ENCODE data around the gene MBNL1.
A peak's percentile ranks its signal among the peaks of the same experiment; 100 is the strongest.

The MBNL1 gene

GRCh38 chr3:152252755-152253154 is 16.0 kb upstream of the MBNL1 start:
- no peak for DNase-seq (ENCODE audit: extremely low read depth in 1 of 2, low read depth in 1 of 2)

- DNase-seq (ENCODE audit: extremely low read depth in 1 of 2, low read depth in 1 of 2): no peak
Measured at GRCh38 chr3:152253514-152253913, 15.2 kb upstream of the MBNL1 start.

GRCh38 chr3:152254041-152254440 is 14.7 kb upstream of the MBNL1 start:
- DNase-seq (ENCODE audit: extremely low read depth in 1 of 2, low read depth in 1 of 2): no peak

- no peak for DNase-seq (ENCODE audit: extremely low read depth in 1 of 2, low read depth in 1 of 2)
Measured at GRCh38 chr3:152255290-152255689, 13.4 kb upstream of the MBNL1 start.

GRCh38 chr3:152256851-152257562 is 11.7 kb upstream of the MBNL1 start:
- DNase-seq (ENCODE audit: extremely low read depth in 1 of 2, low read depth in 1 of 2): no peak

- DNase-seq (ENCODE audit: extremely low read depth in 1 of 2, low read depth in 1 of 2): no peak
Measured at GRCh38 chr3:152257563-152258035, 11.1 kb upstream of the MBNL1 start.

- DNase-seq (ENCODE audit: extremely low read depth in 1 of 2, low read depth in 1 of 2): peak in 1 of 2 donors; percentile 68
Measured at GRCh38 chr3:152258448-152259393, 10.0 kb upstream of the MBNL1 start.

GRCh38 chr3:152259468-152259867 is 9.3 kb upstream of the MBNL1 start:
- DNase-seq (ENCODE audit: extremely low read depth in 1 of 2, low read depth in 1 of 2): no peak

- DNase-seq (ENCODE audit: extremely low read depth in 1 of 2, low read depth in 1 of 2): no peak
Measured at GRCh38 chr3:152260026-152260425, 8.7 kb upstream of the MBNL1 start.

- no peak for DNase-seq (ENCODE audit: extremely low read depth in 1 of 2, low read depth in 1 of 2)
Measured at GRCh38 chr3:152260529-152260928, 8.2 kb upstream of the MBNL1 start.

- no peak for DNase-seq (ENCODE audit: extremely low read depth in 1 of 2, low read depth in 1 of 2)
Measured at GRCh38 chr3:152261329-152261728, 7.4 kb upstream of the MBNL1 start.

- DNase-seq (ENCODE audit: extremely low read depth in 1 of 2, low read depth in 1 of 2): no peak
Measured at GRCh38 chr3:152263711-152264110, 5.0 kb upstream of the MBNL1 start.

GRCh38 chr3:152264378-152264777 is 4.4 kb upstream of the MBNL1 start:
- DNase-seq (ENCODE audit: extremely low read depth in 1 of 2, low read depth in 1 of 2): no peak

GRCh38 chr3:152266221-152266995 is 2.3 kb upstream of the MBNL1 start:
- no peak for DNase-seq (ENCODE audit: extremely low read depth in 1 of 2, low read depth in 1 of 2)

GRCh38 chr3:152267831-152268554 is 736 bp upstream of the MBNL1 start:
- no peak for DNase-seq (ENCODE audit: extremely low read depth in 1 of 2, low read depth in 1 of 2)

- DNase-seq (ENCODE audit: extremely low read depth in 1 of 2, low read depth in 1 of 2): no peak
Measured at GRCh38 chr3:152269056-152269830, 514 bp downstream of the MBNL1 start.

- no peak for DNase-seq (ENCODE audit: extremely low read depth in 1 of 2, low read depth in 1 of 2)
Measured at GRCh38 chr3:152269831-152270734, 1.4 kb downstream of the MBNL1 start.

GRCh38 chr3:152270937-152271336 is 2.2 kb downstream of the MBNL1 start:
- DNase-seq (ENCODE audit: extremely low read depth in 1 of 2, low read depth in 1 of 2): no peak

Measured in stimulated activated CD8-positive, alpha-beta memory T cell treated with anti-CD3 and anti-CD28 coated beads, Interleukin-7, amount 100 ng/mL, for 48 hours (primary cell).